ENCODE measurements around the gene HSD3B1. TPM values are rescaled to one million over a fixed set of nuclear protein-coding genes. Genes with fewer than 3 reads are reported as not detected.

The HSD3B1 gene
- total and polyA plus RNA-seq, 2 donors from 2014 or later, result not detected

DNA sequence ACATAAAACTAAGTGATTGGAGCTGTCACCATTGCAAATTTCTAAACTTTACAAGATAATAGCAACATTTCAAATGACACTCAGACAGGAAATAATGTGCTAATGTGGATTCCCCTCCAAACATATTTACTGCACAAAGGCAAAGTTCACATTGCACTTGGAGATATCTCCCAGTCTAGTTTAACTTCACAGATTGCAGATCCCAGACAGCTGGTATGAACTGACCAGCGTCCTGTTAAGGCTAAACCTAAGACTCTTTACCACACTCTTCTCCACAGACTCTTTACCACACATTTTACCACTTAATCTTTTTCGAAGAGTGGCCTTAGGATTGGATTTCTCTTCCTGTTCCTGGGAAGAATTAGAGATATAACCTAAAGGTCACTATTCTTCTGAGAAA, 40.6 kb upstream of the HSD3B1 start:
- TF ChIP-seq, protein P1, sequence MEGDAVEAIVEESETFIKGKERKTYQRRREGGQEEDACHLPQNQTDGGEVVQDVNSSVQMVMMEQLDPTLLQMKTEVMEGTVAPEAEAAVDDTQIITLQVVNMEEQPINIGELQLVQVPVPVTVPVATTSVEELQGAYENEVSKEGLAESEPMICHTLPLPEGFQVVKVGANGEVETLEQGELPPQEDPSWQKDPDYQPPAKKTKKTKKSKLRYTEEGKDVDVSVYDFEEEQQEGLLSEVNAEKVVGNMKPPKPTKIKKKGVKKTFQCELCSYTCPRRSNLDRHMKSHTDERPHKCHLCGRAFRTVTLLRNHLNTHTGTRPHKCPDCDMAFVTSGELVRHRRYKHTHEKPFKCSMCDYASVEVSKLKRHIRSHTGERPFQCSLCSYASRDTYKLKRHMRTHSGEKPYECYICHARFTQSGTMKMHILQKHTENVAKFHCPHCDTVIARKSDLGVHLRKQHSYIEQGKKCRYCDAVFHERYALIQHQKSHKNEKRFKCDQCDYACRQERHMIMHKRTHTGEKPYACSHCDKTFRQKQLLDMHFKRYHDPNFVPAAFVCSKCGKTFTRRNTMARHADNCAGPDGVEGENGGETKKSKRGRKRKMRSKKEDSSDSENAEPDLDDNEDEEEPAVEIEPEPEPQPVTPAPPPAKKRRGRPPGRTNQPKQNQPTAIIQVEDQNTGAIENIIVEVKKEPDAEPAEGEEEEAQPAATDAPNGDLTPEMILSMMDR (IDR thresholded peaks at IDR 0.05; ENCODE audit: borderline replicate concordance, extremely low read depth, insufficient read depth), result no peak
- Histone ChIP-seq H3K36me3 (ENCODE audit: control insufficient read depth in 2 of 3, insufficient read depth in 3 of 3, low read length in 3 of 3) (no peaks in the 10 kb centered on the region), H3K9ac (ENCODE audit: low read length in 3 of 3) (no peak overlapping the region), H3K27me3 (ENCODE audit: control insufficient read depth, insufficient read depth, low read length) (no peaks in the 10 kb centered on the region), H3K27ac (ENCODE audit: low read depth in 2 of 2, low read length in 2 of 2) (no peak overlapping the region), H3K4me1 (ENCODE audit: control insufficient read depth in 2 of 3, insufficient read depth in 2 of 3, low read depth in 1 of 3, low read length in 3 of 3) (no peaks in the 10 kb centered on the region), H3K9me3 (ENCODE audit: control insufficient read depth in 2 of 3, insufficient read depth in 1 of 3, low read length in 3 of 3) (no peaks in the 10 kb centered on the region), H3K4me3 (ENCODE audit: low read length in 3 of 3) (no peak overlapping the region)
- DNase-seq (peak in 1 of 5 donors; percentile 49), FAIRE-seq (no peak)
- intact Hi-C loops (cut with DNase I), result no loop called here

DNA sequence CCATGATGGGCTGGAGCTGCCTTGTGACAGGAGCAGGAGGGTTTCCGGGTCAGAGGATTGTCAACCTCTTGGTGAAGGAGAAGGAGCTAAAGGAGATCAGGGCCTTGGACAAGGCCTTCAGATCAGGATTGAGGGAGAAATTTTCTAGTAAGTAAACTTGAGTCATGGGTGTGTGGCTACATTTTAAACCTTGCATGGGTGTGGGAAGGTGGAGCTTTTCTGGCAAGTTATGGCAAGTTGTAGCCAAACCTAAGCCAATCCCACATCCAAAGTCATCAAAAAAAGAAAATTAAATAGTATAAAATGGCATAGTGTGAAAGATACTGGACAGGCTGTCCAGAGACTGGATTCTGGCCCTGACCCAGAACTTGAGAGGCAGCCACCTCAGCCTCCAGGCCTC, 39.8 kb upstream of the HSD3B1 start:
- no peak for FAIRE-seq
- intact Hi-C loops (cut with DNase I), result no loop called here
- TF ChIP-seq, protein P1 (IDR thresholded peaks at IDR 0.05; ENCODE audit: borderline replicate concordance, extremely low read depth, insufficient read depth), result no peak

DNA sequence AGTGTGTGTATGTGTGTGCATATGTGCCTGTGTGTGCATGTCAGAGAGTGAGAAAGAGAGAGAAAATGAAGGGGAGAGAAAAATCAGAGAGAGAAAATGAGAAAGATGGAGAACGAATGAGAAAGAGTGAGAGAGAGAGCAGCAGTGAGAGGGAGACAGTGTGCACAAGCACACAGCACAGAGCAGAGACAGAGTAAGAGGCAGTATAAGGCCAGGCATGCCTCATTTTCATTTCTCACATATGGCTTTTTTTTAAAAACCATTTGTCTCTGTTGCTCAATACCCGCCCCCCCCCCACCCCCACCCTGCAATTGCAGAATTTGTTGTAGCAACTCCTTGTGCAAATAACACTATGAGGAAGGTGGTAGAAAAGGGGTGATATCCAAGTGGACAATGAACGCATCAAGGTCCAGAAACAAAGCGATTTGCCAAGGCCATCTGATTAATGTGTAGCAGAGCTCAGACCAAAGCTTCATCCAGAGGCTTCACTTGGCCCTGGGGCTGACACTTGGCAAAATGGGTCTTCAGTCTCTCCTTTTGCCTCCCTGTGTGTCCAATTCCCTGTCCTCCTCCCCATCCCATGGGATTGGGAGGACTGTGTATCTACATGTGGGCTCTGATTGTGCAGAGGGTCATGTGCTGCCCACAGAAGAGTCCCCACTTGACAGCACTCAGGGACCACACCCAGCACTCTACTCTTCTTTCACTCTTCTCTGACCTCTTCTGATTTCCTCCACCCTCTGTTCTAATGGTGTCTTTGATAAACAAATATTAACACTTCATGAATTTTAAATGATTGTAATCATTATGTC, 38.9 kb upstream of the HSD3B1 start:
- Histone ChIP-seq H3K27ac (ENCODE audit: low read depth in 2 of 2, low read length in 2 of 2) (no peak overlapping the region), H3K9ac (ENCODE audit: low read length in 3 of 3) (no peak overlapping the region), H3K4me3 (ENCODE audit: low read length in 3 of 3) (no peak overlapping the region), H3K36me3 (ENCODE audit: control insufficient read depth in 2 of 3, insufficient read depth in 3 of 3, low read length in 3 of 3) (no peaks in the 10 kb centered on the region), H3K9me3 (ENCODE audit: control insufficient read depth in 2 of 3, insufficient read depth in 1 of 3, low read length in 3 of 3) (no peaks in the 10 kb centered on the region), H3K4me1 (ENCODE audit: control insufficient read depth in 2 of 3, insufficient read depth in 2 of 3, low read depth in 1 of 3, low read length in 3 of 3) (no peaks in the 10 kb centered on the region), H3K27me3 (ENCODE audit: control insufficient read depth, insufficient read depth, low read length) (no peaks in the 10 kb centered on the region)
- no peak for DNase-seq
- intact Hi-C loops (cut with DNase I), result no loop called here
- no peak for FAIRE-seq
- TF ChIP-seq, protein P1 (IDR thresholded peaks at IDR 0.05; ENCODE audit: borderline replicate concordance, extremely low read depth, insufficient read depth), result no peak

More for the DNA sequence above, 39.8 kb upstream of the HSD3B1 start:
- no peaks in the 10 kb centered on the region for H3K4me1 ChIP-seq (ENCODE audit: control insufficient read depth in 2 of 3, insufficient read depth in 2 of 3, low read depth in 1 of 3, low read length in 3 of 3)
- no peak overlapping the region for H3K4me3 ChIP-seq (ENCODE audit: low read length in 3 of 3)
- H3K36me3 ChIP-seq (ENCODE audit: control insufficient read depth in 2 of 3, insufficient read depth in 3 of 3, low read length in 3 of 3), result no peaks in the 10 kb centered on the region
- DNase-seq, result no peak
- no peak overlapping the region for H3K27ac ChIP-seq (ENCODE audit: low read depth in 2 of 2, low read length in 2 of 2)
- H3K9me3 ChIP-seq (ENCODE audit: control insufficient read depth in 2 of 3, insufficient read depth in 1 of 3, low read length in 3 of 3), result no peaks in the 10 kb centered on the region
- no peaks in the 10 kb centered on the region for H3K27me3 ChIP-seq (ENCODE audit: control insufficient read depth, insufficient read depth, low read length)
- H3K9ac ChIP-seq (ENCODE audit: low read length in 3 of 3), result no peak overlapping the region

Measured in kidney (tissue), 14 donors.